SK-N-SH (cell line): ENCODE measurements around the gene TMEM167A. TPM values are rescaled to one million over a fixed set of nuclear protein-coding genes. Genes with fewer than 3 reads are reported as not detected.

ENCODE experiments used
- CTCF ChIA-PET: fragments of 300-600, 350-600 bp; formaldehyde crosslinking; extraction: SDS; loops from one replicate; lab custom pipeline; 2021; lab: Yijun Ruan, JAX
- POLR2A ChIA-PET: fragments of 350-600 bp; sonication (Branson Sonifier 250); formaldehyde crosslinking; extraction: SDS; loops from one replicate; lab custom pipeline; 2020; ENCODE audit warnings: antibody characterized with exemption, inconsistent platforms; lab: Yijun Ruan, JAX
- DNase-seq: peaks from one replicate; pipeline ENCODE4 v3.0.0; 2012
- H2AFZ ChIP-seq: fragments of 200-600 bp; sonication (generic); 2 replicates; pipeline ENCODE4 v1.8.1; 2016; ENCODE audit warnings: antibody characterized with exemption, mild to moderate bottlenecking, low read depth
- H3F3A ChIP-seq: fragments of 200-600 bp; sonication (generic); replicated peaks from 2 replicates; pipeline ENCODE3; 2016; ENCODE audit warnings: antibody characterized with exemption, mild to moderate bottlenecking; ENCODE audit not compliant: insufficient read depth
- H3K27ac ChIP-seq, 2 experiments: fragments of 200-500 bp in 1 of 2; fragments of 200-600 bp in 1 of 2; sonication (Bioruptor generic) in 1 of 2; sonication (generic), shearing (Covaris generic) in 1 of 2; 2 replicates each; pipeline versions ENCODE4 v1.5.1 to v1.6.1; 2014 to 2016; ENCODE audit warnings: low read depth in 2 of 2, inconsistent platforms in 1 of 2, low read length in 1 of 2, mild to moderate bottlenecking in 1 of 2, mixed read lengths in 1 of 2
- H3K27me3 ChIP-seq: fragments of 200-600 bp; sonication (generic), shearing (Covaris generic); 2 replicates; pipeline ENCODE4 v1.6.1; 2016; ENCODE audit warnings: mixed run types; ENCODE audit not compliant: insufficient read depth
- H3K36me3 ChIP-seq, 2 experiments: fragments of 200-500 bp in 1 of 2; fragments of 200-600 bp in 1 of 2; sonication (Bioruptor generic) in 1 of 2; sonication (generic) in 1 of 2; replicated peaks in 1 of 2; 2 replicates each; pipeline versions ENCODE3 to v1.5.1; 2014 to 2016; ENCODE audit warnings: low read length in 1 of 2, mild to moderate bottlenecking in 1 of 2; ENCODE audit not compliant: insufficient read depth in 2 of 2, control insufficient read depth in 1 of 2
- H3K4me1 ChIP-seq, 2 experiments: fragments of 200-500 bp in 1 of 2; fragments of 200-600 bp in 1 of 2; sonication (Bioruptor generic) in 1 of 2; sonication (generic), shearing (Covaris generic) in 1 of 2; 2 replicates each; pipeline versions ENCODE4 v1.5.1 to v1.6.1; 2014 to 2016; ENCODE audit warnings: low read depth in 1 of 2, low read length in 1 of 2, mixed run types in 1 of 2; ENCODE audit not compliant: insufficient read depth in 2 of 2, control insufficient read depth in 1 of 2
- H3K4me2 ChIP-seq: fragments of 200-600 bp; sonication (generic), shearing (Covaris generic); 2 replicates; pipeline ENCODE4 v1.6.1; 2017; ENCODE audit warnings: mixed run types
- H3K4me3 ChIP-seq, 2 experiments: fragments of 200-500 bp in 1 of 2; fragments of 200-600 bp in 1 of 2; sonication (Bioruptor generic) in 1 of 2; sonication (generic), shearing (Covaris generic) in 1 of 2; 2 replicates each; pipeline versions ENCODE4 v1.5.1 to v1.8.1; 2014 to 2016; ENCODE audit warnings: low read depth in 2 of 2, inconsistent platforms in 1 of 2, low read length in 1 of 2, mild to moderate bottlenecking in 1 of 2, mixed read lengths in 1 of 2, moderate library complexity in 1 of 2
- H3K79me2 ChIP-seq: fragments of 200-600 bp; sonication (generic); 2 replicates; pipeline ENCODE4 v1.8.1; 2017; ENCODE audit warnings: mild to moderate bottlenecking; ENCODE audit not compliant: insufficient read depth
- H3K9ac ChIP-seq: fragments of 200-600 bp; sonication (generic); 2 replicates; pipeline ENCODE4 v1.6.1; 2017; ENCODE audit warnings: mixed run types
- H3K9me2 ChIP-seq: fragments of 200-600 bp; sonication (generic); 2 replicates; pipeline ENCODE4 v1.6.1; 2017; ENCODE audit warnings: mixed run types
- H3K9me3 ChIP-seq: fragments of 200-600 bp; sonication (generic); 2 replicates; pipeline ENCODE4 v1.6.1; 2017; ENCODE audit warnings: mixed run types, mild to moderate bottlenecking, moderate library complexity
- H4K20me1 ChIP-seq: fragments of 200-600 bp; sonication (generic); 2 replicates; pipeline ENCODE4 v1.6.1; 2017; ENCODE audit warnings: mild to moderate bottlenecking, mixed run types; ENCODE audit not compliant: insufficient read depth
- CTCF ChIP-seq: fragments of 200-600 bp; sonication (generic); IDR thresholded peaks from 2 replicates; pipeline ENCODE4 v1.6.1; 2017; ENCODE audit warnings: antibody characterized with exemption, mild to moderate bottlenecking, moderate library complexity
- ELF1 ChIP-seq: IDR thresholded peaks from 2 replicates; pipeline ENCODE4 v1.4.0; 2012
- EZH2phosphoT487 ChIP-seq: fragments of 200-600 bp; sonication (generic); IDR thresholded peaks from 2 replicates; pipeline ENCODE4 v1.6.1; 2017; ENCODE audit warnings: low read depth, mixed run types, mild to moderate bottlenecking, antibody characterized with exemption, moderate library complexity, borderline replicate concordance
- FOSL2 ChIP-seq: IDR thresholded peaks from 2 replicates; pipeline ENCODE4 v1.4.0; 2012; ENCODE audit warnings: low read depth, mild to moderate bottlenecking, moderate library complexity, borderline replicate concordance
- FOXJ3 ChIP-seq: sonication (generic); formaldehyde crosslinking; IDR thresholded peaks from 2 replicates; pipeline ENCODE4 v1.5.1; 2020; ENCODE audit warnings: mild to moderate bottlenecking, missing genetic modification reagents
- IRF3 ChIP-seq: fragments of 150-350 bp; IDR thresholded peaks from 2 replicates; pipeline ENCODE4 v1.6.1; 2016; ENCODE audit warnings: mild to moderate bottlenecking, low read depth, low read length
- JUND ChIP-seq: IDR thresholded peaks from 2 replicates; pipeline ENCODE4 v1.4.0; 2012
- MXI1 ChIP-seq: IDR thresholded peaks from 2 replicates; pipeline ENCODE4 v1.6.1; 2012; ENCODE audit warnings: mild to moderate bottlenecking, low read depth, low read length, improper control_type of control experiment
- NRF1 ChIP-seq: IDR thresholded peaks from 2 replicates; pipeline ENCODE4 v1.6.1; 2012; ENCODE audit warnings: low read depth, mild to moderate bottlenecking, low read length
- RCOR1 ChIP-seq: fragments of 150-350 bp; IDR thresholded peaks from 2 replicates; pipeline ENCODE4 v1.6.1; 2017; ENCODE audit warnings: antibody characterized with exemption, low read length
- RFX5 ChIP-seq: IDR thresholded peaks from 2 replicates; pipeline ENCODE4 v1.6.1; 2012; ENCODE audit warnings: mild to moderate bottlenecking, improper control_type of control experiment, low read length
- RXRA ChIP-seq: IDR thresholded peaks from 2 replicates; pipeline ENCODE4 v1.4.0; 2012; ENCODE audit warnings: low read depth, mild to moderate bottlenecking, borderline replicate concordance
- SMC3 ChIP-seq: IDR thresholded peaks from 2 replicates; pipeline ENCODE4 v1.6.1; 2012; ENCODE audit warnings: low read depth, low read length, improper control_type of control experiment
- TEAD4 ChIP-seq: IDR thresholded peaks from 2 replicates; pipeline ENCODE4 v1.4.0; 2012; ENCODE audit warnings: mild to moderate bottlenecking, borderline replicate concordance; ENCODE audit not compliant: insufficient read depth
- USF1 ChIP-seq: IDR thresholded peaks from 2 replicates; pipeline ENCODE4 v1.4.0; 2012; ENCODE audit warnings: low read depth, borderline replicate concordance
- YY1 ChIP-seq: IDR thresholded peaks from 2 replicates; pipeline ENCODE4 v1.4.0; 2012; ENCODE audit warnings: low read depth, mild to moderate bottlenecking
- WGBS: methylation state at CpG from one replicate; pipeline ENCODE4 v1.1.6; 2017; ENCODE audit warnings: low lambda C conversion rate; 5-methylcytosine and 5-hydroxymethylcytosine counted together
- polyA plus RNA-seq, 3 experiments: library from polyadenylated mRNA; depleted of rRNA; stranded (reverse); fragments of >200 nt; gene quantifications; 2 replicates each; pipeline ENCODE4 v1.2.3, GENCODE V29; 2012
- TF ChIP-seq, protein P1 (sequence below): IDR thresholded peaks from 2 replicates; pipeline ENCODE4 v1.4.0; 2012; ENCODE audit warnings: low read depth
- TF ChIP-seq, protein P2 (sequence below): IDR thresholded peaks from 2 replicates; pipeline ENCODE4; 2012

The TMEM167A gene
- polyA plus RNA-seq, 1 of the 3 experiments (the other 2 are of a cell fraction): 23.7 TPM

- no peaks in the 10 kb centered on the region for H3K27me3 ChIP-seq
- ChIA-PET CTCF (interaction anchor here (0.8 kb wide), 1 partner anchor 329 kb away, joined by 3 read pairs; no protein-coding TSS in a partner anchor), POLR2A (no interaction called here)
- WGBS: 90% methylated on average over 1 of the region's 1 CpG
- TF ChIP-seq USF1 (no peak), IRF3 (no peak), ELF1 (no peak), EZH2phosphoT487 (no peak), SMC3 (no peak), FOXJ3 (CRISPR knock-in tag) (no peak), YY1 (no peak), CTCF (no peak), RFX5 (no peak), NRF1 (no peak), RXRA (no peak), MXI1 (no peak), FOSL2 (no peak), RCOR1 (no peak), TEAD4 (no peak), JUND (no peak)
- TF ChIP-seq, protein P1, sequence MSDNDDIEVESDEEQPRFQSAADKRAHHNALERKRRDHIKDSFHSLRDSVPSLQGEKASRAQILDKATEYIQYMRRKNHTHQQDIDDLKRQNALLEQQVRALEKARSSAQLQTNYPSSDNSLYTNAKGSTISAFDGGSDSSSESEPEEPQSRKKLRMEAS: no peak
- TF ChIP-seq, protein P2, sequence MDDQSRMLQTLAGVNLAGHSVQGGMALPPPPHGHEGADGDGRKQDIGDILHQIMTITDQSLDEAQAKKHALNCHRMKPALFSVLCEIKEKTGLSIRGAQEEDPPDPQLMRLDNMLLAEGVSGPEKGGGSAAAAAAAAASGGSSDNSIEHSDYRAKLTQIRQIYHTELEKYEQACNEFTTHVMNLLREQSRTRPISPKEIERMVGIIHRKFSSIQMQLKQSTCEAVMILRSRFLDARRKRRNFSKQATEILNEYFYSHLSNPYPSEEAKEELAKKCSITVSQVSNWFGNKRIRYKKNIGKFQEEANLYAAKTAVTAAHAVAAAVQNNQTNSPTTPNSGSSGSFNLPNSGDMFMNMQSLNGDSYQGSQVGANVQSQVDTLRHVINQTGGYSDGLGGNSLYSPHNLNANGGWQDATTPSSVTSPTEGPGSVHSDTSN: no peak
- no peak for DNase-seq
- H3K4me1 ChIP-seq: no peaks in the 10 kb centered on the region
- peaks cover 3% of the 10 kb centered on the region for H3F3A ChIP-seq
- H3K4me3 ChIP-seq: no peak overlapping the region
- peaks cover 3 to 20% of the 10 kb centered on the region in 2 experiments for H3K36me3 ChIP-seq
- H2AFZ ChIP-seq: no peak overlapping the region
- H4K20me1 ChIP-seq: no peaks in the 10 kb centered on the region
- H3K9me2 ChIP-seq: no peaks in the 10 kb centered on the region
- no peak overlapping the region for H3K9ac ChIP-seq
- no peaks in the 10 kb centered on the region for H3K79me2 ChIP-seq
- no peak overlapping the region for H3K4me2 ChIP-seq
- H3K9me3 ChIP-seq: no peaks in the 10 kb centered on the region; the same call in 1 of the 2 replicates
- H3K27ac ChIP-seq: no peak overlapping the region
Observed at GRCh38 chr5:83115816-83116215, 38.6 kb upstream of the TMEM167A start.
